GM19043 (cell line): ENCODE data around the gene TMEM273.

ENCODE experiments used
- ATAC-seq: cut with Tn5 transposase; IDR thresholded peaks from one replicate; pipeline ENCODE4 v1.9.1; 2021; ENCODE audit warnings: low read depth; ENCODE audit not compliant: unreplicated experiment

Gene TMEM273

DNA sequence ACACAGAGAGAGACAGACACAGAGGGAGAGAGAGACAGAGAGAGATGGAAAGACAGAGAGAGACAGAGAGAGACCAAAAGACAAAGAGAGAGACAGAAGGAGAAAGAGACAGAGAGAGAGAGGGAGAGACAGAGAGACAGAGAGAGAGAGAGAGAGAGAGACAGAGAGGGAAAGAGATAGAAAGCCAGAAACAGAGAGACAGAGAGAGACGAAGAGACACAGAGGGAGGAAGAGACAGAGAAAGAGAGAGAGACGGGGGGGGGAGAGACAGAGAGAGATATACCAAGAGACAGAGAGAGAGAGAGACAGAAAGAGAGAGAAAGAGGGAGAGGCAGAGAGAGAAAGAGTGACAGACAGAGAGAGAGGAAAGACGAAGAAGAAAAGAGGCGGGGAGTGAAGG, 83.1 kb downstream of the TMEM273 start:
- ATAC-seq, result no peak
